Subcutaneous abdominal adipose tissue (tissue), 5 donors: ENCODE results near the gene ALCAM.

Experiments used
- H3K27ac ChIP-seq: one replicate; pipeline ENCODE4 v1.7.0; 2013; ENCODE audit warnings: low read depth, mild to moderate bottlenecking, inconsistent platforms, low read length, moderate library complexity
- H3K27me3 ChIP-seq, 5 donors: one replicate each; pipeline ENCODE4 v1.7.0; 2013; ENCODE audit warnings: low read length in 5 of 5, inconsistent platforms in 1 of 5; ENCODE audit not compliant: control insufficient read depth in 5 of 5, insufficient read depth in 4 of 5
- H3K36me3 ChIP-seq, 5 donors: one replicate each; pipeline ENCODE4 v1.7.0; 2013; ENCODE audit warnings: low read length in 5 of 5; ENCODE audit not compliant: control insufficient read depth in 5 of 5, insufficient read depth in 5 of 5
- H3K4me1 ChIP-seq, 5 donors: one replicate each; pipeline ENCODE4 v1.7.0; 2013; ENCODE audit warnings: low read length in 5 of 5, mild to moderate bottlenecking in 3 of 5, moderate library complexity in 1 of 5; ENCODE audit not compliant: control insufficient read depth in 5 of 5, insufficient read depth in 5 of 5
- H3K4me3 ChIP-seq, 5 donors: one replicate each; pipeline ENCODE4 v1.7.0; 2013; ENCODE audit warnings: low read length in 5 of 5, low read depth in 1 of 5
- H3K9ac ChIP-seq, 5 donors: one replicate each; pipeline ENCODE4 v1.7.0; 2013; ENCODE audit warnings: low read length in 5 of 5, mild to moderate bottlenecking in 4 of 5, moderate library complexity in 3 of 5
- H3K9me3 ChIP-seq, 5 donors: one replicate each; pipeline ENCODE4 v1.7.0; 2013; ENCODE audit warnings: low read length in 5 of 5; ENCODE audit not compliant: control insufficient read depth in 5 of 5
- donor health status: healthy.
- donor health status: healthy.
- donor health status: healthy.
- donor health status: healthy.
- donor health status: healthy.

Gene ALCAM

DNA sequence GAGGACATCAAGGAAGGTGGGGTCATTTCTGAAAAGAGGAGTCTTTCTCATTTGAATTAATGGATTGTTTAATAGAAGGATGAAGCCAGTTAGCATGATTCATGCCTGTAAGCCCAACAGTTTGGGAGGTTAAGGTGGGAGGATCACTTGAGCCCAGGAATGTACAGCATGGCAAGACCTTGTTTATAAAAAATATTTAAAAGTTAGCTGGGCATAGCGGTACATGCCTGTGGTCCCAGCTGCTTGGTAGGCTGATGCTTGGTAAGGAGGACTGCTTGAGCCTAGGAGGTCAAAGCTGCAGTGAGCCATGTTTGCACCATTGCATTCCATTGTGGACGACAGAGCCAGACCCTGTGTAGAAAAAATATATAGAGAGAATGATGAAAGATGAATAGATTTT, 165.5 kb downstream of the ALCAM start:
- no peak overlapping the region for H3K9ac ChIP-seq
- H3K27me3 ChIP-seq = no peaks in the 10 kb centered on the region
- H3K4me3 ChIP-seq = no peak overlapping the region
- no peaks in the 10 kb centered on the region for H3K9me3 ChIP-seq
- H3K27ac ChIP-seq = no peak overlapping the region
- H3K4me1 ChIP-seq = no peaks in the 10 kb centered on the region
- no peaks in the 10 kb centered on the region for H3K36me3 ChIP-seq

GRCh38 chr3:105533960-105534359, 167.3 kb downstream of the ALCAM start:
- Histone ChIP-seq H3K4me3 (no peak overlapping the region), H3K9me3 (no peaks in the 10 kb centered on the region), H3K36me3 (no peaks in the 10 kb centered on the region), H3K27me3 (no peaks in the 10 kb centered on the region), H3K9ac (no peak overlapping the region), H3K4me1 (no peaks in the 10 kb centered on the region), H3K27ac (no peak overlapping the region)

DNA sequence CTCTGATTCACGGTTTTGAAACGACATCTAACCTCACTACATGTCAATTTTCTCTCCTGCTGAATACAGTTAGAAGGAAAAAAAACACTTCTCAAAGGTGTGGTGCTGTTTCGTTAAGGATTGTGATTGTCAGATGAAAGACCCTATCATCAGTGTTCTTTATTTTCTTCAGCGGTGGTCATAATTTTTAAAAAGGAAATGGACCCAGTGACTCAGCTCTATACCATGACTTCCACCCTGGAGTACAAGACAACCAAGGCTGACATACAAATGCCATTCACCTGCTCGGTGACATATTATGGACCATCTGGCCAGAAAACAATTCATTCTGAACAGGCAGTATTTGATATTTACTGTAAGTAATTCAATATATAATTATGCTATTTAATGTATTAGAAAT, 167.8 kb downstream of the ALCAM start:
- Histone ChIP-seq H3K36me3 (no peaks in the 10 kb centered on the region), H3K27ac (no peak overlapping the region), H3K27me3 (no peaks in the 10 kb centered on the region), H3K4me3 (no peak overlapping the region), H3K9me3 (no peaks in the 10 kb centered on the region), H3K4me1 (no peaks in the 10 kb centered on the region), H3K9ac (no peak overlapping the region)

- H3K9me3 ChIP-seq = no peaks in the 10 kb centered on the region
- no peak overlapping the region for H3K4me3 ChIP-seq
- H3K27me3 ChIP-seq = no peaks in the 10 kb centered on the region
Measured at GRCh38 chr3:105537371-105538080, 170.8 kb downstream of the ALCAM start.

GRCh38 chr3:105538483-105538882, 171.8 kb downstream of the ALCAM start:
- no peak overlapping the region for H3K27ac ChIP-seq
- peaks cover 0 to 5% (median 0%) of the 10 kb centered on the region in 5 donors for H3K36me3 ChIP-seq
- H3K27me3 ChIP-seq = no peaks in the 10 kb centered on the region
- H3K4me1 ChIP-seq = no peaks in the 10 kb centered on the region
- no peak overlapping the region for H3K9ac ChIP-seq
- H3K9me3 ChIP-seq = no peaks in the 10 kb centered on the region
- H3K4me3 ChIP-seq = no peak overlapping the region

More at GRCh38 chr3:105537371-105538080, 170.8 kb downstream of the ALCAM start:
- no peak overlapping the region for H3K9ac ChIP-seq
- H3K4me1 ChIP-seq = no peaks in the 10 kb centered on the region
- peaks cover 0 to 5% (median 0%) of the 10 kb centered on the region in 5 donors for H3K36me3 ChIP-seq
- H3K27ac ChIP-seq = no peak overlapping the region

- no peak overlapping the region for H3K27ac ChIP-seq
- H3K4me3 ChIP-seq = no peak overlapping the region
- peaks cover 0 to 9% (median 0%) of the 10 kb centered on the region in 5 donors for H3K36me3 ChIP-seq
Measured at GRCh38 chr3:105539897-105540296, 173.2 kb downstream of the ALCAM start.

GRCh38 chr3:105542282-105543019, 175.7 kb downstream of the ALCAM start:
- no peaks in the 10 kb centered on the region for H3K4me1 ChIP-seq
- no peak overlapping the region for H3K4me3 ChIP-seq
- H3K27ac ChIP-seq = no peak overlapping the region
- no peak overlapping the region for H3K9ac ChIP-seq
- no peaks in the 10 kb centered on the region for H3K27me3 ChIP-seq
- peaks cover 0 to 4% (median 0%) of the 10 kb centered on the region in 5 donors for H3K9me3 ChIP-seq
- peaks cover 0 to 9% (median 0%) of the 10 kb centered on the region in 5 donors for H3K36me3 ChIP-seq

More at GRCh38 chr3:105539897-105540296, 173.2 kb downstream of the ALCAM start:
- no peaks in the 10 kb centered on the region for H3K27me3 ChIP-seq
- no peaks in the 10 kb centered on the region for H3K4me1 ChIP-seq
- H3K9ac ChIP-seq = no peak overlapping the region
- peaks cover 0 to 4% (median 0%) of the 10 kb centered on the region in 5 donors for H3K9me3 ChIP-seq

DNA sequence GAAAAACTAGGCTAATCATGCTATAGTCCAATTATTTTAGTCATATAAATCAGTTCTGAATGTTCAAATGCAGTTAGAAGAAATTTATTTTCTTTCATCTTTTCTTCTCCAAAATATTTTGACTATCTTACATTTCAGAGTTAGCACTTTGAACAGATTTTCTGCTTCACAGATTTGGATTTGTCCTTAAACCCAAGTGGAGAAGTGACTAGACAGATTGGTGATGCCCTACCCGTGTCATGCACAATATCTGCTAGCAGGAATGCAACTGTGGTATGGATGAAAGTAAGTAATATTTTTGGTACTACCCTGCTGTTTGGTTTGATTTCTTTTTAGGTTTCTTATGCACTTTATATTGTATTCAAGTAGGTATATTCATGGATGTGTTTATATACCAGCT, 178.3 kb downstream of the ALCAM start:
- no peaks in the 10 kb centered on the region for H3K27me3 ChIP-seq
- H3K4me1 ChIP-seq = no peaks in the 10 kb centered on the region
- H3K9ac ChIP-seq = no peak overlapping the region
- H3K9me3 ChIP-seq = peaks cover 0 to 4% (median 0%) of the 10 kb centered on the region in 5 donors
- no peak overlapping the region for H3K4me3 ChIP-seq
- H3K36me3 ChIP-seq = peaks cover 0 to 9% (median 0%) of the 10 kb centered on the region in 5 donors
- no peak overlapping the region for H3K27ac ChIP-seq

DNA sequence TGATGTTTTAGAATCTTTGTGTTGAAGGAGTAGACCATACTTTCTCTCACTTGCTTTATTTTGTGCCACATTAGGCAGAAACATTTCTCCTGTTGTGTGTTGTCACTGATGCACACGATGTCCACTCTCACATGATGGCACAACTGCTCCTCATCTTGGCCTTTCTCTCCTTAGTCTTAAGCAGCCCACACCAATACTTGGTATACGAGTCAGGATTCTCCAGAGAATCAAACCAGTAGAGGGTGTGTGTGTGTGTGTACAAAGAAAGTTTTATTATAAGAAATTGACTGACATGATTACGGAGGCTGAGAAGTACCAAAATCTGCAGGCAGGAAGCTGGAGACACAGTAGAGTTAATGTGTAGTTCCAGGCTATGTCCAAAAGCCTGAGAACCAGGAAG, 187.1 kb downstream of the ALCAM start:
- no peaks in the 10 kb centered on the region for H3K27me3 ChIP-seq
- H3K9me3 ChIP-seq = no peaks in the 10 kb centered on the region
- H3K4me3 ChIP-seq = no peak overlapping the region
- no peak overlapping the region for H3K27ac ChIP-seq
- H3K36me3 ChIP-seq = no peaks in the 10 kb centered on the region
- no peaks in the 10 kb centered on the region for H3K4me1 ChIP-seq
- H3K9ac ChIP-seq = no peak overlapping the region

GRCh38 chr3:105555206-105555605, 188.5 kb downstream of the ALCAM start:
- no peak overlapping the region for H3K9ac ChIP-seq
- no peaks in the 10 kb centered on the region for H3K36me3 ChIP-seq

More at GRCh38 chr3:105555206-105555605, 188.5 kb downstream of the ALCAM start:
- Histone ChIP-seq H3K27ac (no peak overlapping the region), H3K4me3 (no peak overlapping the region), H3K9me3 (no peaks in the 10 kb centered on the region), H3K27me3 (no peaks in the 10 kb centered on the region), H3K4me1 (no peaks in the 10 kb centered on the region)
